ENCODE data around the gene LNX1. TPM values are rescaled to one million over a fixed set of nuclear protein-coding genes. Genes with fewer than 3 reads are reported as not detected.

LNX1 gene
- polyA plus RNA-seq, 3 donors, result 0.09 to 0.13 TPM; not detected in 1

DNA sequence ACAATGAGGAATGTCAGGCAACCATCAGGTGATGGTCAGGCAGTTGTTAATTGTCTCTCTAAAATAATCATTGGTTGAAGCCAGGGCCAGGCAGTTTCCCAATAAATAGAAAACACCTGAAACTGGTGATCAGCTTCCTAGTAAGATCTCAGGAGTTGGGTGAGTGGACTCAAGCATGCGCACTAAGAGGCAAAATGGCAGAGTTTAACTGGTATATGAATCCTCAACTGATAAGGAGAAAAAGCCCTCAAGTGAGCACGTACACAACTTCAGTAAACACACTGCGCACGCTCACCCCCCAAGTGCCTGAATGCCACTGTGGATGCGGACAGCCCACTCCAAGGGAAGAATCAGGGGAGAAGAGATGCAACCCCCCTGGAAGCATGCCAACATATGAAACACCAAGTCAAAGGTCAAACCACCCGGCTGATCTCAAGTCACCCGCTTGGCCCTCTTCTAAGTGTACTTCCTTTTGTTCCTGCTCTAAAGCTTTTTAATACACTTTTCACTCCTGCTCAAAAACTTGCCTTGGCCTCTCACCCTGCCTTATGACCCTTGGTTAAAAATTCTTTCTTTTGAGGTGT is 39.9 kb downstream of the LNX1 start:
- Histone ChIP-seq H3K27ac (ENCODE audit: low read depth in 1 of 2, low read length in 2 of 2) (no peak overlapping the region), H3K9ac (ENCODE audit: insufficient read depth, low read length, poor library complexity, severe bottlenecking) (no peak overlapping the region), H3K79me2 (ENCODE audit: insufficient read depth, low read length) (no peaks in the 10 kb centered on the region), H3K4me1 (ENCODE audit: control insufficient read depth in 1 of 2, insufficient read depth in 2 of 2, low read length in 2 of 2) (no peaks in the 10 kb centered on the region), H2AFZ (ENCODE audit: insufficient read depth, low read depth, low read length, poor library complexity, severe bottlenecking) (no peak overlapping the region), H3K36me3 (replicated peaks in 1 of 2; ENCODE audit: control insufficient read depth in 1 of 2, insufficient read depth in 2 of 2, low read length in 2 of 2) (no peaks in the 10 kb centered on the region), H3K27me3 (ENCODE audit: control insufficient read depth in 2 of 2, insufficient read depth in 2 of 2, low read length in 2 of 2) (no peaks in the 10 kb centered on the region), H4K20me1 (ENCODE audit: insufficient read depth, low read length) (no peaks in the 10 kb centered on the region), H3K9me3 (replicated peaks in 1 of 2; ENCODE audit: control insufficient read depth in 1 of 2, insufficient read depth in 1 of 2, low read length in 2 of 2) (no peaks in the 10 kb centered on the region), H3K4me3 (replicated peaks in 1 of 3; ENCODE audit: low read depth in 2 of 3, low read length in 3 of 3) (no peak overlapping the region), H3K4me2 (replicated peaks; ENCODE audit: extremely low read depth, low read length, poor library complexity, severe bottlenecking) (no peak overlapping the region)
- intact Hi-C loops (cut with micrococcal nuclease), result no loop called here
- H3K4me3 Mint-ChIP-seq, result no peak overlapping the region
- H3K36me3 Mint-ChIP-seq, result no peaks in the 10 kb centered on the region
- WGBS (ENCODE audit: insufficient coverage), result 92% methylated on average over 4 of the region's 7 CpGs
- peaks cover 5% of the 10 kb centered on the region in 3 donors for H3K27me3 Mint-ChIP-seq (ENCODE audit: low read depth in 3 of 3)
- H3K27ac Mint-ChIP-seq, result no peak overlapping the region
- DNase-seq, result no peak
- TF ChIP-seq, protein P1, sequence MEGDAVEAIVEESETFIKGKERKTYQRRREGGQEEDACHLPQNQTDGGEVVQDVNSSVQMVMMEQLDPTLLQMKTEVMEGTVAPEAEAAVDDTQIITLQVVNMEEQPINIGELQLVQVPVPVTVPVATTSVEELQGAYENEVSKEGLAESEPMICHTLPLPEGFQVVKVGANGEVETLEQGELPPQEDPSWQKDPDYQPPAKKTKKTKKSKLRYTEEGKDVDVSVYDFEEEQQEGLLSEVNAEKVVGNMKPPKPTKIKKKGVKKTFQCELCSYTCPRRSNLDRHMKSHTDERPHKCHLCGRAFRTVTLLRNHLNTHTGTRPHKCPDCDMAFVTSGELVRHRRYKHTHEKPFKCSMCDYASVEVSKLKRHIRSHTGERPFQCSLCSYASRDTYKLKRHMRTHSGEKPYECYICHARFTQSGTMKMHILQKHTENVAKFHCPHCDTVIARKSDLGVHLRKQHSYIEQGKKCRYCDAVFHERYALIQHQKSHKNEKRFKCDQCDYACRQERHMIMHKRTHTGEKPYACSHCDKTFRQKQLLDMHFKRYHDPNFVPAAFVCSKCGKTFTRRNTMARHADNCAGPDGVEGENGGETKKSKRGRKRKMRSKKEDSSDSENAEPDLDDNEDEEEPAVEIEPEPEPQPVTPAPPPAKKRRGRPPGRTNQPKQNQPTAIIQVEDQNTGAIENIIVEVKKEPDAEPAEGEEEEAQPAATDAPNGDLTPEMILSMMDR (IDR thresholded peaks at IDR 0.05), result no peak
- peaks cover 3 to 6% (median 5%) of the 10 kb centered on the region in 7 donors for H3K9me3 Mint-ChIP-seq
- H3K4me1 Mint-ChIP-seq, result peaks cover 4% of the 10 kb centered on the region

DNA sequence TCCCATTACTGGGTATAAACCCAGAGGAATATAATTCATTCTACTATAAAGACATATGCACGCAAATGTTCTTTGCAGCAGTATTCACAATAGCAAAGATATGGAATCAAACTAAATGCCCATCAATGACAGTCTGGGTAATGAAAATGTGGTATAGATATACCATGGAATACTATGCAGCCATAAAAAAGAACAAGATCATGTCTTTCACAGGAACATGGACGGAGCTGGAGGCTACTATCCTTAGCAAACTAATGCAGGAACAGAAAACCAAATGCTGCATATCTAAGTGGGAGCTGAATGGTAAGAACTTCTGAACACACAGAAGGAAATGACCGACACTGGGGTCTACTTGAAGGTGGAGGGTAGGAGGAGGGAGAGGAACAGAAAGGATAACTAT is 42.6 kb downstream of the LNX1 start:
- H3K27ac ChIP-seq (ENCODE audit: low read depth in 1 of 2, low read length in 2 of 2), result no peak overlapping the region
- H3K36me3 ChIP-seq (replicated peaks in 1 of 2; ENCODE audit: control insufficient read depth in 1 of 2, insufficient read depth in 2 of 2, low read length in 2 of 2), result no peaks in the 10 kb centered on the region
- no peaks in the 10 kb centered on the region for H3K4me1 Mint-ChIP-seq

More for the DNA sequence above, 42.6 kb downstream of the LNX1 start:
- H3K4me3 Mint-ChIP-seq, result no peak overlapping the region
- Histone ChIP-seq H4K20me1 (ENCODE audit: insufficient read depth, low read length) (no peaks in the 10 kb centered on the region), H3K4me1 (ENCODE audit: control insufficient read depth in 1 of 2, insufficient read depth in 2 of 2, low read length in 2 of 2) (no peaks in the 10 kb centered on the region), H3K4me3 (replicated peaks in 1 of 3; ENCODE audit: low read depth in 2 of 3, low read length in 3 of 3) (no peak overlapping the region), H3K9me3 (replicated peaks in 1 of 2; ENCODE audit: control insufficient read depth in 1 of 2, insufficient read depth in 1 of 2, low read length in 2 of 2) (no peaks in the 10 kb centered on the region), H3K79me2 (ENCODE audit: insufficient read depth, low read length) (no peaks in the 10 kb centered on the region), H2AFZ (ENCODE audit: insufficient read depth, low read depth, low read length, poor library complexity, severe bottlenecking) (no peak overlapping the region), H3K27me3 (ENCODE audit: control insufficient read depth in 2 of 2, insufficient read depth in 2 of 2, low read length in 2 of 2) (no peaks in the 10 kb centered on the region), H3K9ac (ENCODE audit: insufficient read depth, low read length, poor library complexity, severe bottlenecking) (no peak overlapping the region), H3K4me2 (replicated peaks; ENCODE audit: extremely low read depth, low read length, poor library complexity, severe bottlenecking) (no peak overlapping the region)
- H3K9me3 Mint-ChIP-seq, result peaks cover 3 to 6% (median 5%) of the 10 kb centered on the region in 7 donors
- TF ChIP-seq, protein P1 (IDR thresholded peaks at IDR 0.05), result no peak
- H3K27ac Mint-ChIP-seq, result no peak overlapping the region
- H3K36me3 Mint-ChIP-seq, result no peaks in the 10 kb centered on the region
- DNase-seq, result no peak
- H3K27me3 Mint-ChIP-seq (ENCODE audit: low read depth in 3 of 3), result peaks cover 4 to 5% (median 5%) of the 10 kb centered on the region in 3 donors
- intact Hi-C loops (cut with micrococcal nuclease), result no loop called here
- 100% methylated on average over 1 of the region's 3 CpGs for WGBS (ENCODE audit: insufficient coverage)

Measured in CD14-positive monocyte (primary cell).